Cerebellar cortex (tissue), 1 donor: ENCODE results near the gene MGARP.
"Not testable (repeated sequence)": the region's sequence is repeated elsewhere in the genome, so short reads cannot be mapped to it uniquely, and the experiment has no call there.

Source experiments
- DNase-seq: peaks from one replicate; pipeline ENCODE4 v3.0.0-alpha.2; 2015; ENCODE audit warnings: low spot score

Gene MGARP

DNA sequence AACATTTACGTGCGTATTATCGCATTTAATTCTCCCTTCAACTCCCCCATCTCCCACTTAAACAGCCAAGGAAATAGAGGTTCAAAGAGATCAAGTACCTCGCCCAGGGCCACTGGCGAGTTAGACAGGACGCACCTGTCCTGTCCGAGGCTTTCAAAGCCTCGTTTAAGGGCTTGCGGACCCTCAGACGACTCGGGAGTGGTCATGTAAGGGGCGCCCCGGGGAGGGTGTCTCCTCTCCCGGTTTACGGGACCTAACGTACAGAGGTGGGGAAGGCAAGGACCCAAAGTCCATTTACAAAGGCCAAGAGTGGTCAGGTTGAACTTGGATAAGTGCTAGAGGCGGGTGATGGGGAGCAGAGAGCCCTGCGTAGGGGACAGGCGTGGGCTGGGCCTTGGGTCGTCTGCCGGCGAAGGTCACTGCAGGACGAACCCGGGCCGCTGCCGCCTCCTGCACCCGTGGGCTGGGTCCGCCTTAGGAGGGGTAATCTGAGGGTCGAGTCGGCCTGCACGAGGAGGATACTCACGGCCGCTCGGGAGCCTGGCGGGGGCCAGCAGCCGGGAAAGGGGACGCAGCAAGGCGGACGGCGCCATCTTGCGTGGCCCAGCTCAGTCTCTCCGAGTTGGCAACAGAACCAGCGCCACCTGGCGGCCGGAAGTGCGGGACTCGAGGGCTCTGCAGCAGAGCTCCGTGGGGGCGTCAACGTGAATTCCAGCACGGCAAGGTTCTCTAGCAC lies 15.3 kb upstream of the MGARP start:
- DNase-seq = peak; percentile 94

- no peak for DNase-seq
Measured at GRCh38 chr4:139286186-139286698, 6.2 kb upstream of the MGARP start.

- no peak for DNase-seq
Measured at GRCh38 chr4:139282721-139283075, 2.7 kb upstream of the MGARP start.

DNA sequence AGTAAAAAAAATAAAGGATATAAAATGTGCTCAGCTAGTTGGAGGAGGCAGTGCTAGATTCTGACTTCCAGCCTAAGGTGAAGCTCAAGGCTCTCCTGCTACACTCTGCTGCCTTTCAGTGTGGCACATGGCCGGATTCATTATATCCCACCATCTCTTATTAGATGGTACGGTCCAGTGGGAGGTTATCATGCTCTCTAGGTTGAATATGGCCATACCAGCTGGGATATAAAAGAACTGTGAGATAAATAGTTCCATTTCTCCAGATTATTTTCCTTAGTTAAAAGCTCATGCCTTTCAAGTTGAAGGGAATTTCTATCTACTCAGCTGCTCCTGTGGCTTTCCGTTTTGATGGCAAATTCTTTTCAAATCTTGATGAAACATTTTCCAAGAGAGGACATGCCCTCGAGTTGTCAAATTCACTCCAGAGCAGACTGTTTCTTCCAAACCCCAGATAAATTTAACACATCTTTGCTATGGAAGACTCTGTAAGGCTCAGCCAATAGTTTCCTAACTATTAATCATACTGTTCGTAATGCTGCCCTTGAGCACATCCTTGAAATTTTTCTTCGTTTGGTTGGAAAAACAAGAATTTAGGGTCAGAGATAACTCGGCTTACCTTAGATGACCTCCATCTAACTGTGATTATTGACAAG lies 2.2 kb upstream of the MGARP start:
- no peak for DNase-seq

DNA sequence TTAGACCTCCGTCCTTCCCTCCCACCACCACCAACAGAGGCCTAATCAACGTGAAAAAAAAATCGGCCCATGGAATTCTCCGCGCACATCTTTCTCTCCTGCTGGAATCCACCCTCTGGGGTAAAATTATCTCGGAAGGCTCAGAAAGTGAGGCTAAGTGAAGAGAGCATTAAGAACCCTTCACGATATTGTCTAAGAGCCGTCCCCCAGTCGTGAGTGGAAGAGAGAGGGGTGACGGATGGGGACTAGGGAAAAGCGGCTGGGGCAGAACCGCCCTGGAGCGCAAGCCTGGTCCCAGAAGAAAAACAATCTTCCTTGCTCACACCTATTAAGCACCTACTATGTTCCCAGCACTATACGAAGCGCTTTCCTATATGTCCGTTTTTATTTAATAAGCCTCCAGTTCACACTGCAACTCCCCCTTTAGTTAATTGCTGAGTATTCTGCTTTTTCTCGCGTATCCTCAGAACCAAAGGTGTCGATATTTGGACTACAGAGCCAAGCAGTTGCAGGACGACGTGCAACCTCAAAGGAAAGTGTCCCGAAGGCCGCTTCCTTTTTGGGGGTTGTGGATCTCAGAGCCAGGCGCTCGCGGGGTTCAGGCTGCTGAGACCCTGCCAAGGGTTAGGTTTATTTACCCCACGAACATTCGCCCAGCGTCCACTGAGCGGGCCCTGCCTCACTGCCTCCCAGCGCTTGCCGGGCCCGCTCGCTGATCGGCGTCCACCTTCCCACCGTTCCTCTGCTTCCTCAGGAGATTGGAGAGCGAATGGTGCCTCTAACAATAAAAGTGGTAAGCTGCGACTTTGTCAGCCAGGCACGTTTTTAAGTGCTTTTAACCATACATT lies 889 bp downstream of the MGARP start:
- DNase-seq = peak; percentile 35

DNA sequence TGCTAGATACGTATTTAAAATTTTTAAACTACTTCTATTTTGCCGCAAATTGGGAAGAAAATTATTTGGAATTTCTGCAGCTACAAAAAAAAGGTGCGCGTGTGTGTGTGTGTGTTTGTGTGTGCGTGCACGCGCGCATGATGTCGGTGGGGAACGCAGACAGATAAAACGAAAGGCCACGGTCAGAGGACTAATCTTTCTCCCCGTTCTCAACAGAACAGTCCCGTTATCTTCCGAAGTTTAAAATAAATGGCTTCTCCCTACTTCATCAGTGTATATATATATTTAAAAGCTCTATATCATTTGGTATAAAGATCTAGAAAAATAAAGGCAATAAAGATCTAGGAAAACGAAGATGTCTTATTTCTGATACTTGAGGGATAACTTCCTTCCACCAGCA lies 1.5 kb downstream of the MGARP start:
- no peak for DNase-seq

- peak; percentile 25 for DNase-seq
Measured at GRCh38 chr4:139275281-139275735, 4.7 kb downstream of the MGARP start.

DNA sequence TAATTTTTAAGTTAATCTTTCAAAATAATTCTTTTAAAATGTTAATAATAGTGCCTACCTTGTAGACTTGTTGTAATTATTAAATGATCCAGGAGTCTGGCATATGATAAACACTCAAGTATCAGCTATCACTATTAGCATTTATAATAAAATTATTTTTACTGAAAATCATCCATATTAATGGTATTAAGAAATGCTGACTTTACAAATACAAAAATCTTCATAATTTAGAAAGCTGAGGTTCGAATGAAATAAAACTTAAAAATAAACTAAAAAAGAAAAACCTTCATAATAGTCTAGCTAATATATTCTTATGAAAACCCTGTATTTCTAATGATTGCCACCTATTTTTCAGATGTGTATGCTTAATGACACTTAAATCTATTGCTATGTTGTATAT lies 5.2 kb downstream of the MGARP start:
- no peak for DNase-seq

DNA sequence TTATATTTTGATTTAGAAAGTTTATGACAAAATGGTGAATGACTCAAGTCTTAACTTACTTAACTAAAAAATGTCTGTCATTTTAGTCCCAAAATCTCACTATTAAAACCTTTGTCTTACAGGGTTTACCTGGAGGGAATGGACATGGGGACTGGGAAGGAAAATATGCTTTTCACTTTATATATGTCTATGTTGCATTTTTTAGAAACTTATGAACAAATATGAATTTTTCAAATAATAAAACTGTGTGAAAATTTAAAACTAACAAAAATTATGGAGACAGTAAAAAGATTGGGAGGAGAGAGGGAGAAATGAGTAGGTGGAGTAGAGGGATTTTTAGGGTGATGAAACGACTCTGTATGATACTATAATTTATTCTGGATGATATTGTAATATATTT lies 6.2 kb downstream of the MGARP start:
- DNase-seq = no peak

GRCh38 chr4:139267301-139267700 lies 12.7 kb downstream of the MGARP start:
- DNase-seq = no peak

DNA sequence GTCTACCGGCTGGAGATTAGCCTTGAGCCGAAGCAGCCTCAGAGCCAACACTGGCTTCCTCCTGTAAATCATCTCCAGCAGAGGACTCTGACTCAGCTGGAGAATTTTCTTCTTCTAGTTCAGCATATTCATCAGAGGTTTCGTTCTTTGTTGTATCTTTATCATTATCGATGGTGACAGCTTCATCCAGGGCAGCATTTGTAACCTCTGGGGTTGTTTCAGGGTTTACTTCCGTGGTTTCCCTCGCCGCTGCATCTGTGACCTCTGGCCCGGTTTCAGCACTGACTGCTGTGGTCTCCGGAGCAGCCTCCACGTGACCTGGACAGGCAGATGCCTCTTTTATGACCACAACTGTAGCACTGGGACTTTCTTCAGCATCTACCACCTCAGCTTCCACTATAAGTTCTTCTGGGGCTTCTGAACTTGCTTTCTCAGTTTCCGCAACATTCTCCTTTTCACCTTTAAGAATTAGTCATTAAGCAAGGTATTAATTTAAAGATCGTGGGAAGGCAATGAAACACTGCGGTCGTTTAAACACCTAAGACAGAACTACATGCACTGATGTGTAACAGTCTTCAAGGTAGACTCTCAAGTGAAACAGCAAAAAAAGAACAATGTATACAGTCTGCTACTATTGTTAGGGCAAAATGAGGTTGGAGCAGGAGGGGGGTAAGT lies 13.3 kb downstream of the MGARP start:
- peak; percentile 22 for DNase-seq

- no peak for DNase-seq
Measured at GRCh38 chr4:139266208-139266582, 13.8 kb downstream of the MGARP start.

DNA sequence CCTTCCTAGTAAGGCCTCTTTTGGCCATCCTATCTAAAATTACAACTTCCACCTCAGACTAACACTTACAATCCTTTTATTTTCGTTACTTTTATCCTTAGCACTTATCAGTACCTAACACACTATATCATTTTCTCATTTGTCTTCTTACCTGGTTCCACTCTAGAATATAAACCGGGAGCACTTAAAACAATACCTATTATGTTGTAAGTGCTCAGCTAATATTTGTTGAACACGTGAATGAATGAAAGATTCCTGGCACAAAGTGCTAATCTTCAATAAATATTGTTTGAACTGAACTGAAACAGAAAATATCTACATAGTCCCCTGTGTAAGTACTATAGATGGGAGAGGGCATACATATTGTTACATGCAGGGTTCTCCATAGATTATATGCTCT lies 14.4 kb downstream of the MGARP start:
- DNase-seq = no peak

- DNase-seq = no peak
Measured at GRCh38 chr4:139256349-139256748, 23.7 kb downstream of the MGARP start.

DNA sequence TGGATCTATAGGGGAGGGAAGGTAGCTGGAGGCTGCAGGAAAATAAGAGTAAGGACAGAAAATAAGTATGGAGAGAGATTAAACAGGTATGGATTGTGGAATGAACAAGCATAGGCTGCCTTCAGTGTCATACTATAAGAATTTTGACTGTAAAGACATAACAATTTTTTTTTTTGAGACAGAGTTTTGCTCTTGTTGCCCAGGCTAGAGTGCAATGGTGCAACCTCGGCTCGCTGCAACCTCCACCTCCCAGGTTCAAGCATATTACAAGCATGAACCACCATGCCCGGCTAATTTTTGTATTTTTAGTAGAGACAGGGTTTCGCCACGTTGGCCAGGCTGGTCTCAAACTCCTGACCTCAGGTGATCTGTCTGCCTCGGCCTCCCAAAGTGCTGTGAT lies 24.4 kb downstream of the MGARP start:
- not testable (repeated sequence) for DNase-seq

DNA sequence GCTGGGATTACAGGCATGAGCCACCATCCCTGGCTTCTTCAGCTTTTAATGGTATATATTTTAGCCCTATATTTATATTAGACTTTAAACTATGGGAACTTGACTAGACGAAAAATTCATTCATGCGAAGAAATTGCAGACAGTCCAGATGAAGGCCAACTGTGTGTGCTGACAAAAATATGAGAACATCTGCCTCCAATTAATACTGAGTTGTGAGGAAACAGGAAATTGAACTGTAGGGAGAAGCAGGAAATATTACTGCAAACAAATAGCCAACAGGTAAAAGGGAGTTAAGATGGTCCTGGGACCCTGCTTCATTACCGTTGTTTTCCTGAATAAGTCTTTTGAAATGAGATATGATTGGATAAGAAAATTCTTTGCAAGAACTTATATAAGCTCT lies 26.3 kb downstream of the MGARP start:
- no peak for DNase-seq

DNA sequence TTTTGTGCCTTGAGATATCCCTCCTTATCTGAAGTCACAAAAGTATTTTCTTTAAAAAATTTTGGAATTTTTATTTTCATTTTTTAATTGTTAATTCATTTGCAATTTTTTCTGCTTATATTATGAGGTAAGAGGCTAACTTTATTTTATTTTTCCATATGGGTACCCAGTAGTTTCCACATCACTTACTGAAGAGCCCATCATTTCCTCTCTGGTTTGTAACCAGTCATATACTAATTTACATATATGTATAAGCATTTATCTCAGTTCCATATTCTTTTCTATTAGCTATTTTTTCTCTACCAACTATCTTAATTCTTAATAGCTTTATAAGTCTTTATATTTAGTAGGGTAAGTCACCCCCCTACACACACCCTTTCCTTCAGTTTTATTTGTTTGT lies 27.0 kb downstream of the MGARP start:
- DNase-seq = no peak

- no peak for DNase-seq
Measured at GRCh38 chr4:139247700-139248238, 32.3 kb downstream of the MGARP start.

DNA sequence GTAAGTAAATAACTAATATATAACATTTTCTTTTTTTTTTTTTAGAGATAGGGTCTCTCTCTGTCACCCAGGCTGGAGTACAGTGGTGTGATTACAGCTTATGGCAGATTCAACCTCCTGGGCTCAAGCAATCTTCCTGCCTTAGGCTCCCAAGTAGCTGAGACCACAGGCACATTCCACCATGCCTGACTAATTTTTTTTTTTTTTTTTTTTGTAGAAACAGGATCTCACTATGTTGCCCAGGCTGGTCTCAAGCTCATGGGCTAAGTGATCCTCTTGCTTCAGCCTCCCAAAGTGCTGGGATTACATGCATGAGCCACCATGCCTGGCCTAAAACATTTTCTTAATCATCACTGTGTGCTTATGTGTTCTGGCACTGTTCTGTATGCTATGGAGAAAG lies 32.8 kb downstream of the MGARP start:
- DNase-seq = no peak

DNA sequence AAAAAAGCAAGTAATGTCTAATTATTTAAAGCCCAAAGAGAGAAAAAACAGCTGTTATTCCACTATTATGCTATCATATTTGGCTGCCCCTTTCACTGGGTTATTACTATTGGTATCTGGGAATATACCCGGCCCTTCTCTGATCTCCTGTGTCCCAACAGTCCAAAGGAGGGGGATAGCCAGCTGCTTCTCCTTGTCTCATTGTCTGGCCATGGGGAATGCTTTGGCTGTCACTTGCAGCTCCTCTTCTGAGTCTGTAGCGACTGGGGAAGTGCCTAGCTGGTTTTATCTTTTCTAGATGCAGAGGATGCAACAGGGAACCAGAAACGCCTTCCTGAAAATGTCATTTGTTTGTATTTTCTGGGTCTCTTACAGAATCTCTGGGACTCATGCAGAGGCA lies 33.9 kb downstream of the MGARP start:
- DNase-seq = no peak

DNA sequence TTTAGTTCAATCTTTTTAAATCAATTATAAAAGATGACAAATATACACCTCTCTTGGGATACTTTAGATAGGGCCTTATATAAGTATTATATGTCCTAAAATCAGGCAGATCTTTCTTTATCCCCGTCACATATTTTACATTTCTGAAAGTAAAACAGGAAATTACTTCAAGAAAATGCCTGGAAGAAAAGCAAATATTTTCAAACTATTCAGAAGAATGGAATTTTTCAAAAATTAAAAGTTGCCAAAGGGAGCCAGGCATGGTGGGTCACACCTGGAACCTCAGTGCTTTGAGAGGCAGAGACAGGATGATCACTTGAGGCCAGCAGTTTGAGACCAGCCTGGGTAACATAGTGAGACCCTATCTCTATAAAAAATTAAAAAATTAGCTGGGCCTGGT lies 34.4 kb downstream of the MGARP start:
- DNase-seq = no peak
